ENCODE measurements around the gene FILIP1L. TPM values are rescaled to one million over a fixed set of nuclear protein-coding genes. Genes with fewer than 3 reads are reported as not detected.

Gene FILIP1L
- total RNA-seq, 1 donor from 2014 or later = 136 TPM

GRCh38 chr3:99891610-99892285, 222.6 kb downstream of the FILIP1L start:
- DNase-seq (ENCODE audit: low spot score) = no peak

- DNase-seq (ENCODE audit: low spot score) = no peak
Measured at GRCh38 chr3:99885851-99886250, 228.4 kb downstream of the FILIP1L start.

- DNase-seq (ENCODE audit: low spot score) = no peak
Measured at GRCh38 chr3:99885085-99885484, 229.2 kb downstream of the FILIP1L start.

- no peak for DNase-seq (ENCODE audit: low spot score)
Measured at GRCh38 chr3:99884484-99884883, 229.8 kb downstream of the FILIP1L start.

- no peak for DNase-seq (ENCODE audit: low spot score)
Measured at GRCh38 chr3:99883693-99884092, 230.6 kb downstream of the FILIP1L start.

GRCh38 chr3:99883138-99883461, 231.2 kb downstream of the FILIP1L start:
- DNase-seq (ENCODE audit: low spot score) = no peak

GRCh38 chr3:99882436-99883137, 231.7 kb downstream of the FILIP1L start:
- DNase-seq (ENCODE audit: low spot score) = no peak

GRCh38 chr3:99881121-99881524, 233.2 kb downstream of the FILIP1L start:
- no peak for DNase-seq (ENCODE audit: low spot score)

GRCh38 chr3:99879275-99879674, 235.0 kb downstream of the FILIP1L start:
- no peak for DNase-seq (ENCODE audit: low spot score)

- no peak for DNase-seq (ENCODE audit: low spot score)
Measured at GRCh38 chr3:99878005-99878404, 236.3 kb downstream of the FILIP1L start.

GRCh38 chr3:99877031-99877579, 237.2 kb downstream of the FILIP1L start:
- DNase-seq (ENCODE audit: low spot score) = no peak

- DNase-seq (ENCODE audit: low spot score) = peak; percentile 80
Measured at GRCh38 chr3:99875929-99876841, 238.1 kb downstream of the FILIP1L start.

- no peak for DNase-seq (ENCODE audit: low spot score)
Measured at GRCh38 chr3:99875581-99875928, 238.7 kb downstream of the FILIP1L start.

GRCh38 chr3:99874237-99875002, 239.9 kb downstream of the FILIP1L start:
- DNase-seq (ENCODE audit: low spot score) = no peak

- no peak for DNase-seq (ENCODE audit: low spot score)
Measured at GRCh38 chr3:99873269-99874102, 240.8 kb downstream of the FILIP1L start.

- DNase-seq (ENCODE audit: low spot score) = no peak
Measured at GRCh38 chr3:99872923-99873254, 241.4 kb downstream of the FILIP1L start.

GRCh38 chr3:99871231-99872045, 242.9 kb downstream of the FILIP1L start:
- DNase-seq (ENCODE audit: low spot score) = no peak

- no peak for DNase-seq (ENCODE audit: low spot score)
Measured at GRCh38 chr3:99870712-99871111, 243.6 kb downstream of the FILIP1L start.

- DNase-seq (ENCODE audit: low spot score) = no peak
Measured at GRCh38 chr3:99869621-99870020, 244.7 kb downstream of the FILIP1L start.

GRCh38 chr3:99868311-99868646, 246.0 kb downstream of the FILIP1L start:
- DNase-seq (ENCODE audit: low spot score) = no peak
